ENCODE measurements around the gene PTCD2.
A peak's percentile ranks its signal among the peaks of the same experiment; 100 is the strongest.

Gene PTCD2

GRCh38 chr5:72352616-72353015 is 32.4 kb downstream of the PTCD2 start:
- DNase-seq, result peak; percentile 37 to 54

- DNase-seq, result no peak
Measured at GRCh38 chr5:72353046-72353445, 32.9 kb downstream of the PTCD2 start.

- peak in 1 of 2 donors; percentile 37 for DNase-seq
Measured at GRCh38 chr5:72355706-72356299, 35.6 kb downstream of the PTCD2 start.

- no peak for DNase-seq
Measured at GRCh38 chr5:72356361-72356760, 36.2 kb downstream of the PTCD2 start.

- DNase-seq, result no peak
Measured at GRCh38 chr5:72358925-72359324, 38.8 kb downstream of the PTCD2 start.

GRCh38 chr5:72359886-72360285 is 39.7 kb downstream of the PTCD2 start:
- DNase-seq, result no peak

GRCh38 chr5:72363166-72363802 is 43.1 kb downstream of the PTCD2 start:
- DNase-seq, result no peak

GRCh38 chr5:72364171-72364570 is 44.0 kb downstream of the PTCD2 start:
- no peak for DNase-seq

GRCh38 chr5:72364951-72365350 is 44.8 kb downstream of the PTCD2 start:
- DNase-seq, result no peak

GRCh38 chr5:72366324-72366976 is 46.3 kb downstream of the PTCD2 start:
- DNase-seq, result peak; percentile 57 to 86

- no peak for DNase-seq
Measured at GRCh38 chr5:72368271-72368670, 48.1 kb downstream of the PTCD2 start.

- DNase-seq, result no peak
Measured at GRCh38 chr5:72369301-72369700, 49.1 kb downstream of the PTCD2 start.

GRCh38 chr5:72369711-72370110 is 49.5 kb downstream of the PTCD2 start:
- no peak for DNase-seq

- peak in 1 of 2 donors; percentile 19 for DNase-seq
Measured at GRCh38 chr5:72372331-72372730, 52.2 kb downstream of the PTCD2 start.

GRCh38 chr5:72372923-72373322 is 52.8 kb downstream of the PTCD2 start:
- peak; percentile 23 to 49 for DNase-seq

- no peak for DNase-seq
Measured at GRCh38 chr5:72374844-72375243, 54.7 kb downstream of the PTCD2 start.

GRCh38 chr5:72376381-72376780 is 56.2 kb downstream of the PTCD2 start:
- DNase-seq, result no peak

- no peak for DNase-seq
Measured at GRCh38 chr5:72377910-72378638, 57.9 kb downstream of the PTCD2 start.

GRCh38 chr5:72378639-72379289 is 58.6 kb downstream of the PTCD2 start:
- DNase-seq, result peak; percentile 47 to 83

- DNase-seq, result peak in 1 of 2 donors; percentile 25
Measured at GRCh38 chr5:72379936-72380335, 59.8 kb downstream of the PTCD2 start.

- peak; percentile 57 to 64 for DNase-seq
Measured at GRCh38 chr5:72380492-72381274, 60.5 kb downstream of the PTCD2 start.

GRCh38 chr5:72383280-72383679 is 63.1 kb downstream of the PTCD2 start:
- no peak for DNase-seq
